ENCODE results near the gene NUP188. TPM values are rescaled to one million over a fixed set of nuclear protein-coding genes. Genes with fewer than 3 reads are reported as not detected.

Gene NUP188
- total and polyA plus RNA-seq, 10 of the 15 experiments (the other 5 are each of a cell fraction or from before 2014, with no cell fraction given), result 1.4 to 73.7 (median 48.9) TPM

- H3K9me3 ChIP-seq (replicated peaks; ENCODE audit: control insufficient read depth, insufficient read depth, low read length), result no peaks in the 10 kb centered on the region
- H3K36me3 ChIP-seq (ENCODE audit: control insufficient read depth in 2 of 2, insufficient read depth in 2 of 2, low read length in 1 of 2), result peaks cover 25 to 36% of the 10 kb centered on the region in 2 experiments
- intact Hi-C loops (cut with micrococcal nuclease; ENCODE audit: unreplicated experiment) (no loop called here), in situ Hi-C loops (cut with MboI) (no loop called here)
- H3K4me3 ChIP-seq, result no peak overlapping the region
- no peak overlapping the region for H3K4me2 ChIP-seq (ENCODE audit: control insufficient read depth, insufficient read depth)
- POLR2A ChIA-PET, result interaction anchor here (0.6 to 0.7 kb wide), 2 partner anchors 127 to 1388 kb away, joined by 3 to 4 read pairs; no protein-coding TSS in a partner anchor
- no peak; the same call in 2 of the 3 replicates for ATAC-seq
- no peaks in the 10 kb centered on the region for H3K27me3 ChIP-seq (replicated peaks in 1 of 2; ENCODE audit: control insufficient read depth in 2 of 2, insufficient read depth in 2 of 2, low read length in 1 of 2)
- H4K20me1 ChIP-seq (ENCODE audit: control insufficient read depth, insufficient read depth), result no peaks in the 10 kb centered on the region
- no peak overlapping the region for H2AFZ ChIP-seq (ENCODE audit: control insufficient read depth, low read depth, low read length)
- DNase-seq (ENCODE audit: low read depth, low spot score), result no peak
- no peaks in the 10 kb centered on the region for H3K79me2 ChIP-seq (ENCODE audit: control insufficient read depth, insufficient read depth, low read length)
- H3K9ac ChIP-seq (ENCODE audit: control insufficient read depth, insufficient read depth, low read length), result no peak overlapping the region
- BruUV-seq (replicated peaks), result no TSS peak
- WGBS (ENCODE audit: insufficient coverage, insufficient replicate concordance, low lambda C conversion rate, missing lambda C conversion rate), result 92% methylated on average over 14 of the region's 14 CpGs
- RAD21 ChIA-PET (ENCODE audit: unreplicated experiment), result interaction anchor here (0.6 to 1.2 kb wide), 3 partner anchors 8 to 21 kb away, joined by 3 to 6 read pairs (median 3); partner anchors contain the start of gene SH3GLB2
- TF ChIP-seq SMC3 (IDR thresholded peaks at IDR 0.05; ENCODE audit: borderline replicate concordance, low read length) (no peak), POLR2A (IDR thresholded peaks at IDR 0.05; ENCODE audit: low read depth, low read length) (0 out of 2 replicates have a peak, but pooled peaks have one; percentile 28), NFYB (IDR thresholded peaks at IDR 0.05; ENCODE audit: insufficient read depth, low read depth, low read length) (no peak), PML (IDR thresholded peaks at IDR 0.05; ENCODE audit: low read length) (no peak)
- TF ChIP-seq, protein P1, sequence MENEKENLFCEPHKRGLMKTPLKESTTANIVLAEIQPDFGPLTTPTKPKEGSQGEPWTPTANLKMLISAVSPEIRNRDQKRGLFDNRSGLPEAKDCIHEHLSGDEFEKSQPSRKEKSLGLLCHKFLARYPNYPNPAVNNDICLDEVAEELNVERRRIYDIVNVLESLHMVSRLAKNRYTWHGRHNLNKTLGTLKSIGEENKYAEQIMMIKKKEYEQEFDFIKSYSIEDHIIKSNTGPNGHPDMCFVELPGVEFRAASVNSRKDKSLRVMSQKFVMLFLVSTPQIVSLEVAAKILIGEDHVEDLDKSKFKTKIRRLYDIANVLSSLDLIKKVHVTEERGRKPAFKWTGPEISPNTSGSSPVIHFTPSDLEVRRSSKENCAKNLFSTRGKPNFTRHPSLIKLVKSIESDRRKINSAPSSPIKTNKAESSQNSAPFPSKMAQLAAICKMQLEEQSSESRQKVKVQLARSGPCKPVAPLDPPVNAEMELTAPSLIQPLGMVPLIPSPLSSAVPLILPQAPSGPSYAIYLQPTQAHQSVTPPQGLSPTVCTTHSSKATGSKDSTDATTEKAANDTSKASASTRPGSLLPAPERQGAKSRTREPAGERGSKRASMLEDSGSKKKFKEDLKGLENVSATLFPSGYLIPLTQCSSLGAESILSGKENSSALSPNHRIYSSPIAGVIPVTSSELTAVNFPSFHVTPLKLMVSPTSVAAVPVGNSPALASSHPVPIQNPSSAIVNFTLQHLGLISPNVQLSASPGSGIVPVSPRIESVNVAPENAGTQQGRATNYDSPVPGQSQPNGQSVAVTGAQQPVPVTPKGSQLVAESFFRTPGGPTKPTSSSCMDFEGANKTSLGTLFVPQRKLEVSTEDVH (IDR thresholded peaks at IDR 0.05; ENCODE audit: low read depth, partially characterized antibody), result no peak
- no peaks in the 10 kb centered on the region for H3K4me1 ChIP-seq (ENCODE audit: control insufficient read depth, insufficient read depth, low read length)
- no peak overlapping the region for H3K27ac ChIP-seq (ENCODE audit: control insufficient read depth, insufficient read depth)
- FAIRE-seq, result no peak
- SMC1A ChIA-PET (ENCODE audit: uncharacterized antibody, unreplicated experiment), result no interaction called here
- CTCF ChIA-PET, result interaction anchor here (0.9 to 2.0 kb wide), 5 partner anchors 11 to 160 kb away, joined by 3 to 5 read pairs (median 3); no protein-coding TSS in a partner anchor
Observed at GRCh38 chr9:129007035-129007765, 59.7 kb downstream of the NUP188 start.

Data from GM12878 (cell line).